Skeletal muscle cell (primary cell): ENCODE results near the gene CNBP.
"Not testable (repeated sequence)": the region's sequence is repeated elsewhere in the genome, so short reads cannot be mapped to it uniquely, and the experiment has no call there.

Source experiments
- DNase-seq: peaks from one replicate; pipeline ENCODE4 v3.0.0-alpha.2; 2010; ENCODE audit warnings: low read depth
- H3K4me3 ChIP-seq: 2 replicates; pipeline ENCODE4 v1.5.1; 2011; ENCODE audit warnings: low read depth, mild to moderate bottlenecking, control low read depth, low read length, moderate library complexity

Gene CNBP

GRCh38 chr3:129141011-129141410 is 42.7 kb downstream of the CNBP start:
- not testable (repeated sequence) for H3K4me3 ChIP-seq, DNase-seq

- no peak for DNase-seq
- H3K4me3 ChIP-seq: no peak overlapping the region
Observed at GRCh38 chr3:129139911-129140310, 43.8 kb downstream of the CNBP start.

DNA sequence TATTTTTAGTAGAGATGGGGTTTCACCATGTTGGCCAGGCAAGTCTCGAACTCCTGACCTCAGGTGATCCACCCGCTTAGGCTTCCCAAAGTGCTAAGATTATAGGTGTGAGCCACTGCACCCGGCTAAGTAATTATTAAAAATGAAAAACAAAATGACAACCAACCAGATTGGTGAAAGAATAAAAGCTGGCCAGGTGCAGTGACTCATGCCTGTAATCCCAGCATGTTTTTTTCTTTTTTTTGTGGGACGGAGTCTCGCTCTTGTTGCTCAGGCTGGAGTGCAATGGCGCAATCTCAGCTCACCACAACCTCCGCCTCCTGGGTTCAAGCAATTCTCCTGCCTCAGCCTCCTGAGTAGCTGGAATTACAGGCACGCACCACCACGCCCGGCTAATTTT is 47.4 kb downstream of the CNBP start:
- not testable (repeated sequence) for H3K4me3 ChIP-seq, DNase-seq

DNA sequence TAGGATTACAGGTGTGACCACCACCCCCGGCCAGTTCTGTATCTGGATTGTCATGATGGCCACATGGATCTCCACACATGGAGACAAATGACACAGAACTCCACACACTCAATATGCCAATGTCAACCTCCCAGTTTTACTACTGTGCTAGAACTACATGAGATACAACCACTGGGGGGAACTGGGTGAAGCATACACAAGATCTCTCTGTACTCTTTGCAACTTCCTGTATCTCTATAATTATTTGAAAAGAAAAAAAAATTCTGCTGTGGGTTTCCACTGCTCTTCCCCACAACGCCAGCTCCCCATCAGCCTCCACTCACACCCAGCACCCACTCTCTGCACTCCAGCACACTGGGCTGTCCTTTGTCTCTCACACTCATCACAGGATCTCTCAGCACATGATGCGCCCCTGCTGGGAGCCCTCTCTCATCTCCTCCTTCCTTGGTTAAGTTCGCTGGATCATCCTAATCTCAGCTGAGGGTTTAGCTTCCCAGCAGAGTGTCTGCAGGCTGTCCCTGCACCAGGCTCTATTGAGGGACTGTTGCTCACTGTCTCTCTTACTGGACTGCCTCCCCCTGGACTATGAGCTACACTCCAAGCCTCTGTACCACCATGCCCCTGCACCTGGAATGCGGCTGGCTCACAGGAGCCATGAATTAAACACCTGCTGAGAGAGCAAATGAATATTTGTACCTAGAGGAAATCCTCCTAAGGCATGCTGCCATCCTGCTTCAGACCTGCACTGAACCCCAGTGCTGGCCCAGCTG is 51.4 kb downstream of the CNBP start:
- DNase-seq: no peak
- no peak overlapping the region for H3K4me3 ChIP-seq

- no peak for DNase-seq
- no peak overlapping the region for H3K4me3 ChIP-seq
Observed at GRCh38 chr3:129131465-129132088, 52.1 kb downstream of the CNBP start.

GRCh38 chr3:129130291-129130813 is 53.3 kb downstream of the CNBP start:
- no peak for DNase-seq

DNA sequence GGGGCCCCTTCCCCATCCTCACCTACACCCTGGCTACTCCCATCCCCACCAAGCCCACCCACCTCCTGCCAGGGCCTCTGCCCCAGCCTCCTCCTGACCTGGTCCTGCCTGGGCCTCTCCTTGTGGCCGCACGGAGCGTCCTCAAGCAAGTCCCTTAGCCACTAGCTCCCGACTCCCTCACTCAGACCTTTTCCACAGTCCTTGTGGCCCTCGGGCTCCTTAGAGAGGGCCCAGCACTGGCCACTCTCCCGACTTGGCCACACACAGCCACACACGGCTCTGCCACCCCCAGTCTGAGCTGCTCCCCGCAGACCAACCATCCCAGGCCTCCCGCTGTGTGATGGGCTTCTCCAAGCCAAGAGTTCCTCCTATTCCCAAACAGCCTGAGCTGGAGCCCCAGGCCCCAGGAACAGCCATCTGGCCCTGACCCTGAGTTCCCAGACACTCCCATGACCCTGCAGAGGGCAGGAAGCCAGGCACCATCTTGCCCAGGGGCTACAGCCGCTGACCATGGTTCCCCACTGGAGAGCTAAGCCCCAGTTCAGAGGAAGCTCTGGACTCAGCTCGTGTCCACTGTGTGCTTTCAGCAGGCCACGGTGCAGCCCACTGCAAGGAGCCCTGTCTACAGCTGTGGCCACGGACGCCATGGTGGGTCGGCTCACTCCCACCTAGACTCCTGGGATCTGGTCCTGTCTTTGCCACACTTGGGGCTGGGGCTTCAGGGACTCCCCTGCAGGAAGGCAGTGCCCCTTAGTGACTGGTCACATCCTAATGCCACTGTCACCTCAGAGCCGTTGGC is 55.1 kb downstream of the CNBP start:
- DNase-seq: no peak
- no peak overlapping the region for H3K4me3 ChIP-seq

More at GRCh38 chr3:129130291-129130813, 53.3 kb downstream of the CNBP start:
- no peak overlapping the region for H3K4me3 ChIP-seq

DNA sequence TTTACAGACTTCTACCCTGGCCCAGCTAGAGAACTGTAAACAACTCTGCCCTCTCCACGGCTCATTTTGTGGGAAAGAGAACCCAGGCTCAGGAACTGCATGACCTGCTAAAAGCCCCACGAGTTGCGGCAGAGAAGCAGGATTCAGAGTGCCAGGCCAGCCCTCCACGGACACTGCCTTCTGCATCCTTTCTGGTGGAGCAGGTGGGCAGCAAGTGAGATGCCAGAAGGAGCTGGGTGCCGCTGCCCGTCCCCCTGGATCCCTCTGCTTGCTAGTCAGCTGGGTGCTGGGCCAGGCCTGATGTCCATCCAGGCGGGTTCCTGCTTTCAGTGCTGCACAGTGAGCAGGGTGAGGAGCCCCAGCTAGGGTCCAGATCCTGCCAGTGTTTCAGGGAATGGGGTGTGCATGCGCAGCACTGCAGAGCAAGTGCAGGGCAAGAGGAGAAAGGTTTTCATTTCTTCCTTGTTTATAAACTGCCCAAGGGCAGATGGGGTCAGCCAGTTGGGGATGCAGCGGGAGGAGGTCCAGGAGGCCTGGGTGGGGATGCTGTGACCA is 56.9 kb downstream of the CNBP start:
- DNase-seq: no peak
- no peak overlapping the region for H3K4me3 ChIP-seq

DNA sequence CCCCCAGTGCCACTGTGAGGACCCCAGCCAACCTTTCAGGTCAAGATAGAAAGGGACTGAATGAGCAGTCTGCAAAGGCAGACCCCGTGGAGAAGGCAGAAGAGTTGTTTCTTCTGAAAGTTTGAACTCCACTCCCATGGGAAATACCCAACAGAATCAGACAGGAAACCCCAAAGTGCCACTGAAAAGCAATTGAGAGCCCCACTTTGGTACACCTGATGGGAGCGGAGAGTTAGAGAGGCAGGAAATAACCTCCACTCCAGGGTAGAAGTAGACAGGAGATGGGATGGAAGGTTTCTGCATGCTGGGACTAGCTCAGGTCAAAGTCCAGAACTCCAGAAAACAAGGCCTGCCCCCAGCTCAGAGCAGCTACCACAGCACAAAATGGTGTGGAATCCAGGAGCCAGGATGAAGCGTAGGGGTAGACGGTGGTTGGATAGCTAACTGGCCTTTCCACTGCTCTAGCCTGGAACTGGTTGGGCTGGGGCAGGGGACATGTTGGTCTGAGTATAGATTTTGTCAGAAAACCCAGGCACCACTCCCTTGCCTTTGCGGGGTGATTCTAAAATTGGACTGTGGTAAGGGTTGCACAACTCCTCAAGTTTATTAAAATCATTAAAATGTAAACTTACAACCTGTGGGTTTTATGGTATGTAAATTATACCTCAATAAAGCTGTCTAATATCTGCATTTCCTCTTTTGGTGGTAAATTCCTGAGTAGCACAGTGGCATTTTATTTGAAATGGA is 60.2 kb downstream of the CNBP start:
- no peak for DNase-seq
- no peak overlapping the region for H3K4me3 ChIP-seq

- peak overlapping the region; percentile 82 for H3K4me3 ChIP-seq
- no peak for DNase-seq
Observed at GRCh38 chr3:129122412-129123011, 61.2 kb downstream of the CNBP start.

DNA sequence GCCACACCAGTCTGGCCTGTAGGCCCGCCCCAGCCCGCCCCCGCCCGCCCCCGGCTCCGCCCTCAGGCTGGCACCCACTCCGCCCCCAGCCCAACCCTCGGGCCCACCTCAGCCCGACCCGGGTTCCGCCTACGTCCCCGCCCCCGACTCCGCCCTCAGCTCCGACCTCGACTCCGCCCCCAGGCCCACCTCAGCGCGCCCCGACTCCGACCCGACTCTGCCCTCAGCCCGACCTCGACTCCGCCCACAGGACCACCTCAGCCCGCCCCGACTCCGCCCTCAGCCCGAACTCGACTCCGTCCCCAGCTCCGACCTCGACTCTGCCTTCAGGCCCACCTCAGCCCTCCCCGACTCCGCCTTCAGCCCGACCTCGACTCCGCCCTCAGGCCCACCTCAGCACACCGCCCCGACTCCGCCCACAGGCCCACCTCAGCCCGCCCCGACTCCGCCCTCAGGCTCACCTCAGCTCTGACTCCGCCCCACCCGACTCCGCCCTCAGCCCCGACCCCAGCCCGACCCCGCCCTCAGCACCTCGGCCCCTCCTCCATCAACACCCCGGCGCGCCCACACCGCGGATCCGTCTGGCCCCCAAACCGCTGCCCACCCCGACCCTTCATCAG is 61.8 kb downstream of the CNBP start, which contains the start of gene RAB43:
TSS of gene RAB43 (minus strand) at position 13 of the 620 bp plus-strand sequence. CDS start 315 bp downstream, outside the sequence.
- DNase-seq: peak; percentile 25
- H3K4me3 ChIP-seq: peak within 1 kb of the TSS; percentile 82

DNA sequence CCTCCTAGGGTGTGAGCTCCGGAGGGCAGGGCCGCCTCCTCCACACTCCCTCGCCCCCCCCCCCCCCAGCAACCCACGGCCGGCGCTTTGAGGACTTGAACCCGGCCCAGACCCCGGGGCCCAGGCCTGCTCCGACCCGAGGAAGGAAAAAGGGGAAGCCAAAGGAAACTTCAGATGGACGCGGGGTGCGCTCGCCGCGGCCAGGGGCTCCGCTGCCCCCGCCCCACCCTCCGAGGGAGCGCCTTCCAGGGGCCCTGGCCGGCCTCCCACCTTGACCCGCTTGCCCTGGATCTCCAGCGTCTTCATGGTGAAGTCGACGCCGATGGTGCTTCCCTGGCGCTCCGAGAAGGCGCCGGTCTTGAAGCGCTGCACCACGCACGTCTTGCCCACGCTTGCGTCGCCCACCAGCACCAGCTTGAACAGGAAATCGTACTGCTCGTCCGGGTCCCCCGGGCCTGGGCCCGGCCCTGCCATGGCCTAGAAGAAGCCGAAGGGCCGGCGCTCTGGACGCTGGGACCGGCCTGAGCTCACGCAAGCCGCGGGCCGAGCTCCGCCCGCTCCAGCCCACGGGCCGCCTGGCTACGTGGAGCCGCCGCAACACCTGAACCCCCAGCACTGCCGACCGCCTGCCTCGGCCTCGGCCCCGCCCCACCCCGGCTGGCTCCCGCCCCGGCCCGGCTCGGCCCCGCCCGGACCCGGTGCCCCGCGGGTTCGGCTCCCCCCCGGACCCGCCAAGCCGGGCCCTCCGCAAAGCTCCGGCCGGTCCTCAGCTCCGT is 62.5 kb downstream of the CNBP start:
- H3K4me3 ChIP-seq: peak overlapping the region; percentile 82
- DNase-seq: no peak

DNA sequence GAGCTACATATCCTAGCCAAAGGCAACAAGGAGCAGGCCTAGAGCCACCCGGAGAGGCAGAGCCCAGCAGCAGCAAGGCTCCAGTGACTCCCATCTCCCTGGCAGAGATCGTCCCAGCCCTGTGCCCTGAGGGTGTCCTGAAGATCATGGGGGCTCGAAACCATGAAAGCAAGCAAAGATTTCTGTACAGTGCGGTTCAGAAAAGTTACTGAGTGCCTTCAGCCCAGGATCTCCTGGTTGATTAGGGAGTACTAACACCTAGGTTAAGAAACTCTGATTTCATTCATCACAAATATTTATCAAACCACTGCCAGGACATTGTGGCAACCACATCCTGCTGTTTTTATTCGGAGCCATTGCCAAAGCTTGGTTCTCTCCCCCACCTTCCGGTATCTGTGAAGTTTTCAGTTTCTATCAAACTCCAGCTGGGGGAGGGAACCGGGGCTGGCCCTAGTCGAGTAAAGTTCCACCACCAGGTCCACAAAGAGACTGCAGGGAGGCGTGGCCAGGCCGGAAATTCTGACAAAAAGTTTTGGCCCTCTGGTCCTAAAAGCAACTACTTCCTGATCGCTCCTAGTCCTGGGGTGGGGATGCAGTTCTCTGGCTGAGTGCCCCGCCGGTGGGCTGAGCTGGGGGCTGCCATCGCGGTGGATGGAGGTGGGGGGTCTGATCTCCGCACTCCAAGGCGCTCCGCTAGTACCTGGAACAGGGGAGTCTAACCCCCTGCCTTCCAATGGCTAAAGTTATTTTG is 63.3 kb downstream of the CNBP start:
- H3K4me3 ChIP-seq: peak overlapping the region; percentile 82
- peak; percentile 58 for DNase-seq

DNA sequence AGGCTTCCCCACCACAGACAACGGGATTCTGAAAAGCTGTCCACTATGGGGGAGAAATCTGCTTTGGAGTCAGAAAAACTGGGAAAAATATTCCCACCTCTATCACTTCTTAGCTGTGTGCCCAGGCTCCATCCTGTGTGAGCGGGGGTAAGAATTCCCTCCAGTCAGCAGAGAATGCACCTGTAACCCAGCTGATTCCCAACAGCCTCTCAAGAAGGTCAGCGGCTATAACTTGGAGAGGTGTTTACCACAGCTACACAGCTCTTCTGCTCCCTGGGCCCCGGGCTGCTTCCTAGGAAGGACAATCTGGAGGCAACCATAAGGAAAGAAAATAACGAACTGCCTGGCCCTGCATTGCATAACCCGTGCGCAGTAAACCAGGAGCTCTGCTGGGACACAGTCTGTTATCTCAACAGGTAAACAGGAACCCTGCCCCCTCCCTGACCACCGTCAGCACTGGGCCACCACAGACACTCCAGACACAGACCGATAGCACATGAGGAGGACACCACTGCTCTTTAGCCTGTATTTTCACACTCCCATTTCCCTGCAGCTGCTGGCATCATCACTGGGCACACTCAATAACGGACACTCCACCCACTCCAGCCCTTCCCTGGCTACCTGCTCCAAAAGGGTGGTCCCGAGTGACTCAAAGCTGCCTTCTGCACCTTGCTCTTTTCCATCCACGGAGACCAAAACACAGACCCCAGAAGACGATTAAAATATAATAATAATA is 64.2 kb downstream of the CNBP start:
- peak overlapping the region; percentile 82 for H3K4me3 ChIP-seq
- no peak for DNase-seq

DNA sequence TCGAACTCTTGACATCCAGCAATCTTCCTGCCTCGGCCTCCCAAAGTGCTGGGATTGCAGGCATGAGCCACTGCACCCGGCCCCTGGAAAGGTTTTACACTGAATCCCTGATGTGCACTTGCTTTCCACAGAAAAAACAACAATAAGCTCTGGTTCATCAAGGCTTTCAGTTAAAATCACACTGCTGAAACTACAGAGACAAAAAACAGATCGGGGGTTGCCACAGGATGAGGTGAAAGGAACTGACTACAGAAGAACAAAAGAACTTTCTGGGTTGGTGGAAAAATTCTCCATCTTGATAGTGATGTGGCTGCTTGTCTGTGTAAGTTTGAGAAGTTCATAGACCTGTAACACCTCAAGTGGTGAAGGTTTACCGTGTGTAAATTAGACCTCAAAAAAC is 65.0 kb downstream of the CNBP start:
- DNase-seq: no peak
- no peak overlapping the region for H3K4me3 ChIP-seq
